ENCODE results near the gene CRYGC. TPM values are rescaled to one million over a fixed set of nuclear protein-coding genes. Genes with fewer than 3 reads are reported as not detected.

CRYGC gene
- total and polyA plus RNA-seq, 2 experiments from 2014 or later = 1.3 TPM; not detected in 1

DNA sequence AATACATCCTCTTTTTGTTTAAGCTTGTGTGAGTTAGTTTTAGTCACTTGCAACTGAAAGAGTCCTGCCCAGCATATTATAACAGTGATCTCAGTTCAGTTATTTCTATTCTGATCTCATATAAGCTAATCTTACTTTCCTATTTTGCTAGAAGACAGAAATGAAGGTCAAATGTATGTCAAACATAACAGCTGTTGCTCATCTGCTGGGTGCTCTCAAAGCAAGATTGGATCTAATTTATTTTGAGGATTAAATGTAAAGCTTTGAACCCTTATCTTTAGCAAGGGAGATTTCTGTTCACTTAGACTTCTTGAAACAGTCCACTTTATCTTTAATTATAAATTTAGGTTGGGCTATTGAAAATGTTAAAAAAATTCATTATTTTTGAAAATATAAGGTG is 36.5 kb downstream of the CRYGC start:
- Histone ChIP-seq H3K4me1 (ENCODE audit: insufficient read depth) (peaks cover 10% of the 10 kb centered on the region), H3K27me3 (no peaks in the 10 kb centered on the region), H3K4me3 (no peak overlapping the region), H3K36me3 (replicated peaks; ENCODE audit: insufficient read depth, low read depth) (no peaks in the 10 kb centered on the region), H3K9me3 (ENCODE audit: low read depth) (no peaks in the 10 kb centered on the region), H4K20me1 (ENCODE audit: insufficient read depth, poor library complexity, severe bottlenecking) (no peaks in the 10 kb centered on the region), H3K27ac (no peak overlapping the region), H3K9me2 (replicated peaks; ENCODE audit: insufficient read depth) (no peaks in the 10 kb centered on the region), H3K79me2 (no peaks in the 10 kb centered on the region), H2AFZ (no peak overlapping the region), H3K4me2 (no peak overlapping the region)
- DNase-seq (ENCODE audit: low spot score) = no peak
- TF ChIP-seq, protein P1, sequence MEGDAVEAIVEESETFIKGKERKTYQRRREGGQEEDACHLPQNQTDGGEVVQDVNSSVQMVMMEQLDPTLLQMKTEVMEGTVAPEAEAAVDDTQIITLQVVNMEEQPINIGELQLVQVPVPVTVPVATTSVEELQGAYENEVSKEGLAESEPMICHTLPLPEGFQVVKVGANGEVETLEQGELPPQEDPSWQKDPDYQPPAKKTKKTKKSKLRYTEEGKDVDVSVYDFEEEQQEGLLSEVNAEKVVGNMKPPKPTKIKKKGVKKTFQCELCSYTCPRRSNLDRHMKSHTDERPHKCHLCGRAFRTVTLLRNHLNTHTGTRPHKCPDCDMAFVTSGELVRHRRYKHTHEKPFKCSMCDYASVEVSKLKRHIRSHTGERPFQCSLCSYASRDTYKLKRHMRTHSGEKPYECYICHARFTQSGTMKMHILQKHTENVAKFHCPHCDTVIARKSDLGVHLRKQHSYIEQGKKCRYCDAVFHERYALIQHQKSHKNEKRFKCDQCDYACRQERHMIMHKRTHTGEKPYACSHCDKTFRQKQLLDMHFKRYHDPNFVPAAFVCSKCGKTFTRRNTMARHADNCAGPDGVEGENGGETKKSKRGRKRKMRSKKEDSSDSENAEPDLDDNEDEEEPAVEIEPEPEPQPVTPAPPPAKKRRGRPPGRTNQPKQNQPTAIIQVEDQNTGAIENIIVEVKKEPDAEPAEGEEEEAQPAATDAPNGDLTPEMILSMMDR (IDR thresholded peaks at IDR 0.05; ENCODE audit: poor library complexity) = no peak

DNA sequence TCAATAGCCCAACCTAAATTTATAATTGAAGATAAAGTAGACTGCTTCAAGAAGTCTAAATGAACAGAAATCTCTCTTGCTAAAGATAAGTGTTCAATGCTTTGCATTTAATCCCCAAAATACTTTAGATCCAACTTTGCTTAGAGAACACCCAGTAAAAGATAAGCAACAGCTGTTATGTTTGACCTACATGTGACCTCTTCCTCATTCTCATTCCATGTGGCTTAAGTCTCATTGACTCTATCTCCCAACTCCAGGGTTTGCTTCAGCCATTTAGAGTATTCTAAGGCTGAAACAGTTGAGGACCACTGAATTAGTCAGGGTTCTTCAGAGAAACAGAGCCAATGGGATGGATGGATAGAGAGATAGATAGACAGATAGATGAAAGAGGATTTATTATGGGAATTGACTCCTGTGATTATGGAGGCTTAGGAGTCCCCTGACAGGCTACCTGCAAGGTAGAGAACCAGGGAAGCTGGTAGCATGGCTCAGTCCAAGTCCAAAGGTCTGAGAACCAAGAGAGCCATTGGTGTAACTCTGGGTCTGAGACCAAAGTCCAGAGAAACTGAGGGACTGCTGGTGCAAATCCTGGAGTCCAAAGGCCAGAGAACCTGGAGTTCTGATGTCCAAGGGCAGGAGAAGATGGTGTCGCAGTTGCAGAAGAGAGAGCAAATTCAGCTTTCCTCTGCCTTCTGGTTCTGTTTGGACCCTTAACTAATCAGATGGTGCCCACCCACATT is 37.4 kb downstream of the CRYGC start:
- H3K79me2 ChIP-seq = no peaks in the 10 kb centered on the region
- H3K4me3 ChIP-seq = no peak overlapping the region
- WGBS (ENCODE audit: low lambda C conversion rate, missing lambda C conversion rate) = 95% methylated on average over 1 of the region's 1 CpG
- no peak for DNase-seq (ENCODE audit: low spot score)
- no peak overlapping the region for H3K27ac ChIP-seq
- H3K4me1 ChIP-seq (ENCODE audit: insufficient read depth) = peaks cover 10% of the 10 kb centered on the region
- no peaks in the 10 kb centered on the region for H3K27me3 ChIP-seq
- H3K9me3 ChIP-seq (ENCODE audit: low read depth) = no peaks in the 10 kb centered on the region
- TF ChIP-seq EZH2phosphoT487 (IDR thresholded peaks at IDR 0.05; ENCODE audit: low read depth, severe bottlenecking, unreplicated experiment) (no peak), EZH2 (IDR thresholded peaks at IDR 0.05; ENCODE audit: borderline replicate concordance) (no peak)
- TF ChIP-seq, protein P1 (IDR thresholded peaks at IDR 0.05; ENCODE audit: poor library complexity) = no peak
- no peak overlapping the region for H2AFZ ChIP-seq
- H3K9me2 ChIP-seq (replicated peaks; ENCODE audit: insufficient read depth) = no peaks in the 10 kb centered on the region
- no peaks in the 10 kb centered on the region for H3K36me3 ChIP-seq (replicated peaks; ENCODE audit: insufficient read depth, low read depth)
- no peak overlapping the region for H3K4me2 ChIP-seq
- no peaks in the 10 kb centered on the region for H4K20me1 ChIP-seq (ENCODE audit: insufficient read depth, poor library complexity, severe bottlenecking)

DNA sequence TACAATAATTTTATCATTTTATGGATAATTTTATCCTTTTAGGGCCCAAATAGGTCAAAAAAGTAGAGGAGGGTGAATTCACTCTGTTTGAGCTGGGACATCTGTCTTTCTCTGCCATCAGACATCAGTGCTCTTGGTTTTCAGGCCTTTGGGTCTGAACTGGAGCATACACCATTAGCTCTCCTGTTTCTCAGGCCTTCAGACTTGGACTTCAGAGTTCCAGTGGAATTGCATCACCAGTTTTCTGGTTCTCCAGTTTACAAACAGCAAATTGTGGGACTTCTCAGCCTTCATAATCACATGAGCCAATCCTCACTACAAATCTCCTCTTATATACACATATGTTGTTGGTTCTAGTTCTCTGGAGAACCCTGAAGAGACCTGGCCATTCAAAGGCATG is 39.2 kb downstream of the CRYGC start:
- no peaks in the 10 kb centered on the region for H3K9me3 ChIP-seq (ENCODE audit: low read depth)
- no peak overlapping the region for H3K27ac ChIP-seq
- H3K9me2 ChIP-seq (replicated peaks; ENCODE audit: insufficient read depth) = no peaks in the 10 kb centered on the region
- no peak overlapping the region for H3K4me2 ChIP-seq
- no peaks in the 10 kb centered on the region for H3K79me2 ChIP-seq
- peaks cover 10% of the 10 kb centered on the region for H3K4me1 ChIP-seq (ENCODE audit: insufficient read depth)
- no peaks in the 10 kb centered on the region for H4K20me1 ChIP-seq (ENCODE audit: insufficient read depth, poor library complexity, severe bottlenecking)
- no peak overlapping the region for H2AFZ ChIP-seq
- H3K4me3 ChIP-seq = no peak overlapping the region
- DNase-seq (ENCODE audit: low spot score) = no peak
- TF ChIP-seq EZH2 (IDR thresholded peaks at IDR 0.05; ENCODE audit: borderline replicate concordance) (no peak), EZH2phosphoT487 (IDR thresholded peaks at IDR 0.05; ENCODE audit: low read depth, severe bottlenecking, unreplicated experiment) (no peak)
- TF ChIP-seq, protein P1 (IDR thresholded peaks at IDR 0.05; ENCODE audit: poor library complexity) = no peak
- H3K27me3 ChIP-seq = no peaks in the 10 kb centered on the region
- H3K36me3 ChIP-seq (replicated peaks; ENCODE audit: insufficient read depth, low read depth) = no peaks in the 10 kb centered on the region

DNA sequence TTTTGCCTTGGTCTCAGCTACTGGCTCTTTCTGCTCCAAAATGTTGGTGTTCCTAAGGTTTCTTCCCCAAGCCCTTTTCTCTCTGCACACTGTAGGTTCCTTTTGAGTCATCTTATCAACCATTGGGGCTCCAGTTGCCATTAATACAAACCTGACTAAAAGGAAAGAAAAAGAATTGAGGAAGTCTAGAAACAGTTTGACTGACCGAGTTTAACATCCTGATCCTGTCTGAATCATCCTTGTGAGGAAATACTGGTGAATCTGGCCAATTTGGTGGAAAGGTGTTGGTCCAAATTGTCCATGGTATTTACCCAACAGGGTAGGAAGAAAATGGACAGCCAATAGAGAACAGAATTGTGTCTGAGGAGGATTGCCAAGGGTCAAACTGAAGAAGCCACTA is 43.6 kb downstream of the CRYGC start:
- Histone ChIP-seq H2AFZ (no peak overlapping the region), H3K27ac (no peak overlapping the region), H3K27me3 (no peaks in the 10 kb centered on the region), H3K9me2 (replicated peaks; ENCODE audit: insufficient read depth) (no peaks in the 10 kb centered on the region), H3K36me3 (replicated peaks; ENCODE audit: insufficient read depth, low read depth) (no peaks in the 10 kb centered on the region), H4K20me1 (ENCODE audit: insufficient read depth, poor library complexity, severe bottlenecking) (no peaks in the 10 kb centered on the region), H3K4me2 (no peak overlapping the region), H3K4me1 (ENCODE audit: insufficient read depth) (no peaks in the 10 kb centered on the region), H3K79me2 (no peaks in the 10 kb centered on the region), H3K4me3 (no peak overlapping the region), H3K9me3 (ENCODE audit: low read depth) (no peaks in the 10 kb centered on the region)
- 91% methylated on average over 1 of the region's 1 CpG for WGBS (ENCODE audit: low lambda C conversion rate, missing lambda C conversion rate)
- no peak for DNase-seq (ENCODE audit: low spot score)
- TF ChIP-seq EZH2phosphoT487 (IDR thresholded peaks at IDR 0.05; ENCODE audit: low read depth, severe bottlenecking, unreplicated experiment) (no peak), EZH2 (IDR thresholded peaks at IDR 0.05; ENCODE audit: borderline replicate concordance) (no peak)
- TF ChIP-seq, protein P1 (IDR thresholded peaks at IDR 0.05; ENCODE audit: poor library complexity) = no peak
